ENCODE results near the gene MLC1.

Gene MLC1

GRCh38 chr22:50020606-50021005, 64.6 kb downstream of the MLC1 start:
- no peak for DNase-seq (ENCODE audit: extremely low spot score)
- CTCF ChIA-PET, result no interaction called here
- TF ChIP-seq TARDBP (IDR thresholded peaks at IDR 0.05) (no peak), SP1 (IDR thresholded peaks at IDR 0.05) (no peak), NFRKB (IDR thresholded peaks at IDR 0.05) (no peak), L3MBTL2 (conservative IDR thresholded peaks at IDR 0.05) (no peak), ELF4 (IDR thresholded peaks at IDR 0.05) (no peak), FOXM1 (IDR thresholded peaks at IDR 0.05; ENCODE audit: borderline replicate concordance) (no peak)
- POLR2A ChIA-PET, result no interaction called here

DNA sequence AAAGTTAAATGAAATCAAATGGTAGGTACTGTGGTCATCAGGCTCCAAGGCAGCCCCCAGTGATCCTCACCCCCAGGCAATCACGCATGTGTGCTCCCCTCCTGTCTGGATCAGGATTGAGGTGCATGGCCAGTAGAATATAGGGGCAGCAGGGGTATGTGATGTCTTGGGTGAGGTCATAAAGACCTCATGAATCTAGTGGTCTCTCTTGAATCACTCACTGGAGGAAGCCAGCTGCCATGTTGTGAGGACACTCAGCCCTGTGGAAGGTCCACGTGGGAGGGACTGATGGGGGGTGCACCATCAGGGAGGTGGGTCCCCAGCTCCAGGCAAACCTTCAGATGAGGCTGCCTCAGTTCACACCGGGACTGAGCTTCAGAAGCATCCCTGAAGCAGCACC, 65.9 kb downstream of the MLC1 start:
- TF ChIP-seq LEF1 (IDR thresholded peaks at IDR 0.05; ENCODE audit: borderline replicate concordance) (no peak), SP1 (IDR thresholded peaks at IDR 0.05) (no peak), ARNT (IDR thresholded peaks at IDR 0.05) (no peak), FOXK2 (IDR thresholded peaks at IDR 0.05) (no peak), ELF4 (IDR thresholded peaks at IDR 0.05) (no peak), BHLHE40 (IDR thresholded peaks at IDR 0.05; ENCODE audit: borderline replicate concordance) (no peak), FOXA1 (IDR thresholded peaks at IDR 0.05) (no peak), TARDBP (IDR thresholded peaks at IDR 0.05) (no peak), NFRKB (IDR thresholded peaks at IDR 0.05) (no peak), SUZ12 (IDR thresholded peaks at IDR 0.05) (no peak), ZNF384 (IDR thresholded peaks at IDR 0.05) (no peak), L3MBTL2 (conservative IDR thresholded peaks at IDR 0.05) (no peak)
- TF ChIP-seq, protein P1, sequence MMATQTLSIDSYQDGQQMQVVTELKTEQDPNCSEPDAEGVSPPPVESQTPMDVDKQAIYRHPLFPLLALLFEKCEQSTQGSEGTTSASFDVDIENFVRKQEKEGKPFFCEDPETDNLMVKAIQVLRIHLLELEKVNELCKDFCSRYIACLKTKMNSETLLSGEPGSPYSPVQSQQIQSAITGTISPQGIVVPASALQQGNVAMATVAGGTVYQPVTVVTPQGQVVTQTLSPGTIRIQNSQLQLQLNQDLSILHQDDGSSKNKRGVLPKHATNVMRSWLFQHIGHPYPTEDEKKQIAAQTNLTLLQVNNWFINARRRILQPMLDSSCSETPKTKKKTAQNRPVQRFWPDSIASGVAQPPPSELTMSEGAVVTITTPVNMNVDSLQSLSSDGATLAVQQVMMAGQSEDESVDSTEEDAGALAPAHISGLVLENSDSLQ (IDR thresholded peaks at IDR 0.05), result no peak
- DNase-seq (ENCODE audit: extremely low spot score), result no peak
- POLR2A ChIA-PET, result no interaction called here
- CTCF ChIA-PET, result interaction anchor here (0.7 to 0.9 kb wide), 2 partner anchors 11 to 13 kb away, joined by 3 read pairs; no protein-coding TSS in a partner anchor

DNA sequence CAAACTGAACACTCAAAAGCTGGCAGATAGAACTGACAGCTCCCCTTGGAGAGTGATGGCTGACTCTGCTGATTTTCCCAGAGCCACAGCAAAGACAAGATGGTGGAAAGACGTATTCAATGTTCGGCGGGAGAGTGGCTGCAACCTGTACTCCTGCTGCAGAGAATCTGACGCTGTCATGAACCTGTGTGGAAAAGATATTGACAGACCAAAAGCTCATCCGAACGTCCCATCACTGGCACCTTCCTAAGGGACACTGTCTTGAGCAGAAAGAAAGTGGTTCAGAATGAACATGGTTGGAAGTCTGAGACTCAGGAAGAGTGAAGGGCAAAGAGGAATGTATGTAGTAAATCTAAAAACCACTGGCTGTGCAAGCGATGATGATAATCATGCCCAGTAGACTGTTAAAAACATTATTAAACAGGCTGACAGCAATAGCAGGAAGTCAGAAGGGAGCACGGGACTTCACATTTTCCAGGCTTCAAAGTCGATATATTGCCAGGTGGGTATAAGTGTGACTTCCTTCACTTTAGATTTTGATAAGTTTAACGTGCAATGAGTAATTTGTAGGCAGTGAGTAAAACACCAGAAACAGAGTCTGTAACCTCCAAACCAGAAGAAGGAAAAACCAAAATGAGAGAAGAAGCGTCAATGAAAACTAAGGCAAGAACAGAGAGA, 66.5 kb downstream of the MLC1 start:
- TF ChIP-seq ZNF384 (IDR thresholded peaks at IDR 0.05), result no peak
- no peak for TF ChIP-seq CTBP1 (IDR thresholded peaks at IDR 0.05; ENCODE audit: borderline replicate concordance)
- TF ChIP-seq BHLHE40 (IDR thresholded peaks at IDR 0.05; ENCODE audit: borderline replicate concordance), result no peak
- no peak for TF ChIP-seq HDGF (IDR thresholded peaks at IDR 0.05; ENCODE audit: borderline replicate concordance)
- TF ChIP-seq TARDBP (IDR thresholded peaks at IDR 0.05), result no peak
- TF ChIP-seq FOXM1 (IDR thresholded peaks at IDR 0.05; ENCODE audit: borderline replicate concordance), result no peak
- TF ChIP-seq FOXA1 (IDR thresholded peaks at IDR 0.05), result no peak
- TF ChIP-seq ARNT (IDR thresholded peaks at IDR 0.05), result no peak
- TF ChIP-seq L3MBTL2 (conservative IDR thresholded peaks at IDR 0.05), result no peak
- TF ChIP-seq SUZ12 (IDR thresholded peaks at IDR 0.05), result no peak
- TF ChIP-seq, protein P1 (IDR thresholded peaks at IDR 0.05), result no peak
- POLR2A ChIA-PET, result no interaction called here
- no peak for DNase-seq (ENCODE audit: extremely low spot score)
- CTCF ChIA-PET, result interaction anchor here (0.6 to 2.4 kb wide), 3 partner anchors 9 to 13 kb away, joined by 3 to 7 read pairs (median 4); no protein-coding TSS in a partner anchor

DNA sequence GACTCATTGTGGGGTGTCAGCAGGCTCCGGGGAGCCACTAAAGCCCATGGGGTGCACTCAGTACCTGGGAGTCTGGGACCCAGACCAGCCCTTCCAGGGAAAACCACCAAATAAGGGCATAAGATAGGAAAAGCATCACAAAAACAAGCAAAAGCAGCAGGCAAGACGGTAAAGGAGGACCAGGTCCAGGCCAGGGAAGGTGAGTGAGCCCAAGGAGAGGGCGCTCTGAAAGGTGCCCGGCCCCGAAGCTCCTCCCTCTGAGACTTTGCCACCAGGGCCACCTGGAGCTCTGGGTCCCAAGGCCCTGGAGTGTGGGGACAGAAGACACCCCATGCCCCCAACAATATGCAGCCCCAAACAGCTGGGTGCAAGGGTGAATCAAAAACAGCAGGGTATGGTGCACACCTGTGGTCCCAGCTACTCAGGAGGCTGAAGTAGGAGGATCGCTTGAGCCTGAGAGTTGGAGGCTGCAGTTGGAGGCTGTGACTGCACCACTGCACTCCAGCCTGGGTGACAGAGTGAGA, 67.5 kb downstream of the MLC1 start:
- CTCF ChIA-PET, result interaction anchor here (0.6 to 2.4 kb wide), 2 partner anchors 13 to 121 kb away, joined by 4 to 7 read pairs; no protein-coding TSS in a partner anchor
- no peak for TF ChIP-seq BHLHE40 (IDR thresholded peaks at IDR 0.05; ENCODE audit: borderline replicate concordance)
- no peak for TF ChIP-seq TARDBP (IDR thresholded peaks at IDR 0.05)
- no peak for TF ChIP-seq FOXA1 (IDR thresholded peaks at IDR 0.05)
- no peak for TF ChIP-seq ARNT (IDR thresholded peaks at IDR 0.05)
- TF ChIP-seq ELF4 (IDR thresholded peaks at IDR 0.05), result no peak
- TF ChIP-seq L3MBTL2 (conservative IDR thresholded peaks at IDR 0.05), result no peak
- TF ChIP-seq FOXK2 (IDR thresholded peaks at IDR 0.05), result no peak
- TF ChIP-seq, protein P1 (IDR thresholded peaks at IDR 0.05), result no peak
- POLR2A ChIA-PET, result no interaction called here
- no peak for DNase-seq (ENCODE audit: extremely low spot score)

- ChIA-PET CTCF (interaction anchor here (0.6 to 2.4 kb wide), 3 partner anchors 13 to 121 kb away, joined by 3 to 7 read pairs (median 4); no protein-coding TSS in a partner anchor), POLR2A (no interaction called here)
- TF ChIP-seq FOXA1 (IDR thresholded peaks at IDR 0.05) (no peak), FOXK2 (IDR thresholded peaks at IDR 0.05) (no peak), HDGF (IDR thresholded peaks at IDR 0.05; ENCODE audit: borderline replicate concordance) (no peak), ARNT (IDR thresholded peaks at IDR 0.05) (no peak), SUZ12 (IDR thresholded peaks at IDR 0.05) (no peak), NFRKB (IDR thresholded peaks at IDR 0.05) (no peak), ZNF384 (IDR thresholded peaks at IDR 0.05) (no peak), SP1 (IDR thresholded peaks at IDR 0.05) (no peak), LEF1 (IDR thresholded peaks at IDR 0.05; ENCODE audit: borderline replicate concordance) (no peak), BHLHE40 (IDR thresholded peaks at IDR 0.05; ENCODE audit: borderline replicate concordance) (no peak)
- DNase-seq (ENCODE audit: extremely low spot score), result no peak
Measured at GRCh38 chr22:50016988-50017700, 68.1 kb downstream of the MLC1 start.
